GM19023 (cell line): ENCODE results near the gene MED31.
A peak's percentile ranks its signal among the peaks of the same experiment; 100 is the strongest.
"Not testable (repeated sequence)": the region's sequence is repeated elsewhere in the genome, so short reads cannot be mapped to it uniquely, and the experiment has no call there.

Experiments
- ATAC-seq: cut with Tn5 transposase; IDR thresholded peaks from one replicate; pipeline ENCODE4 v1.9.1; 2021; ENCODE audit warnings: mild to moderate bottlenecking, moderate library complexity; ENCODE audit not compliant: unreplicated experiment

The MED31 gene

GRCh38 chr17:6677158-6677831 is 25.9 kb upstream of the MED31 start:
- ATAC-seq = no peak

DNA sequence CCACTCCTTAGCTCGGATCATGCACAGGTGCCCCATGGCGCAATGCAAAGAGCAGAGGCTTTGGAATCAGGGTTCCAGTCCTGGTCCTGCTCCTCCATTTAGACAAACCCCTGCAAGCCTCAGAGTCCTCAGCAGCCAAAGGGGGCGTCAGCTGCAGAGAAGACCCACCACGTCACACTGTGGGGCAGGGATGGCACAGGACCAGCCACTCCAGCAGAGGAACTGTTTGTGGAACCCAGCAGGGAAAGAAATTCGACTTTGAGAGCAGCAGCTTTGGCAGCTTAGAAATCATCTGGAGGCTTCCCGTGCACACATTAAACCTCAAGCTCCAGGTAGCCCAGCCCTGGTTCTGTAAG is 25.4 kb upstream of the MED31 start:
- no peak for ATAC-seq

DNA sequence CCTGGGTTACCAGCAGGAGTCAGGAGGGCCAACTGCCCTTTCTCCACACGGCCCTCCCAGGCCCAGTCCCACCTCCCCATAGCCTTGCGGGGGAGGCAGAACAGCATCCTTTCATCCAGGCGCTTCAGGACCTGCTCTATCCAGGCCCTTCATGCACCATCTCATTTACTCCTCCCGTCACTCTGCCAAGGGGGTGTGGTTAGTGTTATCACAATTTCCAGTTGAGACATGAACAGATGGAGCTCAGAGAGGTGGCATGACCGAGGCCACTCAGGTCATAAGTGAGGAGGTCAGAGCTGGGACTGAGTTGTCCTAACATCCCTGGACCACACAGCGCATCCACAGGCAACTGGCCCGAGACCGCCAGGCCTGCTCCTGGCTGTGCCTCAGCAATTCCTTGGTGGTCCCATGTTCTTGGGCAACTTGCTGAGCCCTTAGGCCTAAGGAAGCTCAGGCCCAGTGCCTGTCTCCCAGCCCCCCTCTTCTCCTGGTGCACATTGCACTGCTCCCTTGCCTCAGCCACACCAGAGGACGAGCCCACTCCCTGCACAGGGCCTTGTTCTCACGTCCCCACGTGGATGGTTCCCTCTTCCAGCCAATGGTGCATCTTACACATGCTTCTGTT is 23.9 kb upstream of the MED31 start:
- ATAC-seq = no peak

GRCh38 chr17:6674586-6674985 is 23.2 kb upstream of the MED31 start:
- ATAC-seq = no peak

- ATAC-seq = no peak
Observed at GRCh38 chr17:6671431-6671830, 20.0 kb upstream of the MED31 start.

DNA sequence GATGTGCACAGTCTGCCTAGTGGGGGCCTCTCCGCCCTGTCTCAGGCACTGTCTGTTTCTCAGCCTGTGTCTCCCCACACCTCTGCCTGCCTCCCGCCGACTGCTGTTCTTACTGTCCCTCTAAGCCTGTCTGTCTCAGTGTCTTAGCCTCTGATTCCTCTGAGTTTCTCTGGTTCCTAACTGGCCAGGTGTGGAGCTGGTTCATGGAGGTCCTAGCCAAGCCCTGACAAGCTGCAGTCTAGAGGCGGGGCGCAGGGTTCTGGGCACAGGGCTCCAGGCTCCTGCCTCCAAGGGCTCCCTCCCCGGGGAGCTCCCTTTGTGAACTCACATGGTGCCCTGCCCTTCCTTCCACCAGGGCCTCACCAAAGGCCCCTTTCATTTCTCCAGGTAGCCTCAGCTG is 19.6 kb upstream of the MED31 start:
- no peak for ATAC-seq

DNA sequence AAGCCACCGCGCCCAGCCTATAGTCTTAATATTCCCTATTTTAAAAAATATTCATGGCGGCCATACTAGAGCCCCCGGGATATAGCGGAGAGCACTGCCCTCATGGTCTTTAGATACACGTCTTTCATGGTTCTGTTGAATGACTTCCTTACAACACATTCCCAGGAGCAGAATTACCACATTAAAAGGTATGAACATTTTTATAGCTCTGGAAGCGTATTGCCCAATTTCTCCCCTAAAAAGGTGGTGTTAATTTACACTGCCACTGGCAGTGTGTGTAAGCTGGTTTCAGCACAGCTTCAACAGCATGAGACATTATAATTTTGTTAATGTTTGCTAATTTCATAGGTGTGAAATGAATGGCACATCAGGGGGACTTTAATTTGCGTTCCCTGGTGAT is 19.2 kb upstream of the MED31 start:
- no peak for ATAC-seq

DNA sequence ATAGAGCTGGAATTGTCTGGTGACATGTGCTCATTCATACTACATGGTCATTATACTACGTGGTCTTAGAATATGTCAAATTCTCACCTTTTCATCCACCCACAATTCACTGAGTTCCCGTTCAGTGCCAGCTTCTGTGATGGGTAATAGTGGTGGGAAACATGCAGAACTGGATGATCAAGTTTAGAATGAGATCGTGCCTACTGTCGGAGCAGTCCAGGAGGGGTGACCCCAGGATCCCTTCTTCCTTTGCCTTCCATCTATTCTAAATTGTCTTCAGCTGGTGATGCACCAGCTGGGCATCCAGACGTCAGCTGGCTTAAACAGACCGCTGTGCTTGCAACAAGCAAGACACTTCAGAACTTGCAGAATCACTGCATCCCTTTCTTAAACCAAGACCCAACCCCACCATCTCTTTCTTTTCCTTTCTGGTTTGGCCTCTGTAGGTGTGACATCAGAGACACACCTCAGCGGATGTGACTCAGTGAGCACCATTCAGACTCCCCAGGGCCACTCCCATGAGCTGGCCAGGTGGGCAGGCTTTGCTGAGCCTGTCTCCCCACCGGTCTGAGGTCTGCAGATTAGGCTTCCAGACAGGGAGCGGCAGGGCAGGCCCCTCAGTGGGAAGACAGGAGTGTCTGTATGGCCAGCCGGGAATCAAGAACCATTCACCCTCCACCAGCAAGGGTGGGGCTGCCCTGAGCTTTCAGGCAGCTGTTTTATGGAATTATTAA is 18.2 kb upstream of the MED31 start:
- no peak for ATAC-seq

GRCh38 chr17:6668727-6669425 is 17.5 kb upstream of the MED31 start:
- no peak for ATAC-seq

DNA sequence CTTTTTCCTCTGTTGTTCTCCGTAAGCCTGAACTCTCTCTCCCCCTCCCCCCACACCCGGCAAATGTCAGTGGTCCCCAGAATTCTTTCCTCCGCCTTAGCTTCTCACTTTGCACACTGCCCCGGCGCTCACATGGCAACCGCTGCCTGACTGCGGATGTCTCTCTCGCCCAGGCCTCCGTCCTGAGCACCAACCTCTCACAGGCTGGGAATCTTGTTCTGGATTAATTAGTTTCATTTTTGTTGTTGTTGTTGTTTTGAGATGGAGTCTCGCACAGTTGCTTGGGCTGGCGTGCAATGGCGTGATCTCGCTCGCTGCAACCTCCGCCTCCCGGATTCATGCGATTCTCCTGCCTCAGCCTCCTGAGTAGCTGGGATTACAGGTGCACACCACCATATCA is 16.8 kb upstream of the MED31 start:
- no peak for ATAC-seq

GRCh38 chr17:6667516-6667915 is 16.1 kb upstream of the MED31 start:
- ATAC-seq = no peak

DNA sequence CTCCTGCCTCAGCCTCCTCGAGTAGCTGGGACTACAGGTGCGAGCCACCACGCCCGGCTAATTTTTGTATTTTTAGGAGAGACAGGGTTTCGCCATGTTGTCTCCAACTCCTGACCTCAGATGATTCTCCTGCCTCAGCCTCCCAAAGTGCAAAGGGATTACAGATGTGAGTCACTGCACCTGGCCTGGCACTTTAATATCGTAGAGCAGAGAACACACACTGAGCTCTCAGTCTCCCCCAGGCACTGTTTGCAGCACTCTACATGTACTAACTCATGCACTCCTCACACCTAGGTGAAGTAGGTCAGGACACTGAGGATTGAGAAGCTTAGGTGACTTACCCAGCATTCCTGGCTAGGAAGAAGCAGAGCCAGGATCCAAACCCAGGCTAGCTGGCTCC is 15.2 kb upstream of the MED31 start:
- ATAC-seq = no peak

DNA sequence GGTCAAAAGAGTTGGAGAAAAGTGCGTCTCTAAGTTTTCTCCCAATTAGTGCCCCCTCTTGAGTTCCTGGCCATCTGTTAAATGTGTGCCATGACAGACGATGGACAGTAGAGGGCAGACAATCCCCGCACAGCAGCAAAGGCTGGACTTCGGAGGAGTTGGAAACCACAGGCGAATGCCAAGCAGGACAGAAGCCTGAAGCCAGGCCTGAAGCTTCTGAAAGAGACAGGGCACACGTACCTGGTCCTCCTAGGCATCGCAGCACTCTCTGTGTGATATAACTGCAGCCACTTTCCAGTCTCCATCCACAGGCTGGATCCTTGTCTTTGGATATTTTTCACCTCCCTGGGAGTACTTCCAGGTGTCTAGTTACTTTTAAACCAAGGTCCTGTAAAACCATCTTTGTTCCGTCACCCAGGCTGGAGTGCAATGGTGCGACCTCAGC is 14.7 kb upstream of the MED31 start:
- no peak for ATAC-seq

- ATAC-seq = not testable (repeated sequence)
Observed at GRCh38 chr17:6663200-6663599, 11.8 kb upstream of the MED31 start.

DNA sequence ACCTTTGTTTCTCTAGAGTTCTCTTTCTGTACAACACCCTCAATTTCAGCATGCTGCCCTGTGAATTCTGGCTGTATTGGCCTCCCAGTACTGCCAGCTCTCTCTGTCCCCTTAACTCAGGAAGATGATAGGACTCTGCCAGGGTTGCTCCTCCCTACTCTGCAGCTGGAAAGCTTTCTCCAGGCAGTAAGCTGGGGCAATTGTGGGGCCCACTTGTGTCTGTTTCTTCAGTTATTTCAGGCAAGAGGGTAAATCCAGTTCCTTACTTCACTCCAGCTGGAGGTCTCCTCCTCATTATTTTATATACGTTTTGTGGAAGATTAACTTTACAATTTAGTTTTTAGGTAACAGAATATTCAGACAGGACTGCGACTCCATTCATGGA is 10.1 kb upstream of the MED31 start:
- no peak for ATAC-seq

- ATAC-seq = peak; percentile 56
Observed at GRCh38 chr17:6660805-6661463, 9.5 kb upstream of the MED31 start.

- no peak for ATAC-seq
Observed at GRCh38 chr17:6660101-6660500, 8.7 kb upstream of the MED31 start.

GRCh38 chr17:6658411-6658810 is 7.0 kb upstream of the MED31 start:
- not testable (repeated sequence) for ATAC-seq

GRCh38 chr17:6657633-6658287 is 6.4 kb upstream of the MED31 start:
- ATAC-seq = no peak

- ATAC-seq = not testable (repeated sequence)
Observed at GRCh38 chr17:6656797-6657632, 5.6 kb upstream of the MED31 start.
